SK-N-SH (cell line): ENCODE data around the gene MED27. TPM values are rescaled to one million over a fixed set of nuclear protein-coding genes. Genes with fewer than 3 reads are reported as not detected.

Experiments
- CTCF ChIA-PET: fragments of 300-600, 350-600 bp; formaldehyde crosslinking; extraction: SDS; loops from one replicate; lab custom pipeline; 2021; lab: Yijun Ruan, JAX
- POLR2A ChIA-PET: fragments of 350-600 bp; sonication (Branson Sonifier 250); formaldehyde crosslinking; extraction: SDS; loops from one replicate; lab custom pipeline; 2020; ENCODE audit warnings: antibody characterized with exemption, inconsistent platforms; lab: Yijun Ruan, JAX
- DNase-seq: peaks from one replicate; pipeline ENCODE4 v3.0.0; 2012
- H2AFZ ChIP-seq: fragments of 200-600 bp; sonication (generic); 2 replicates; pipeline ENCODE4 v1.8.1; 2016; ENCODE audit warnings: antibody characterized with exemption, mild to moderate bottlenecking, low read depth
- H3F3A ChIP-seq: fragments of 200-600 bp; sonication (generic); replicated peaks from 2 replicates; pipeline ENCODE3; 2016; ENCODE audit warnings: antibody characterized with exemption, mild to moderate bottlenecking; ENCODE audit not compliant: insufficient read depth
- H3K27ac ChIP-seq, 2 experiments: fragments of 200-500 bp in 1 of 2; fragments of 200-600 bp in 1 of 2; sonication (Bioruptor generic) in 1 of 2; sonication (generic), shearing (Covaris generic) in 1 of 2; 2 replicates each; pipeline versions ENCODE4 v1.5.1 to v1.6.1; 2014 to 2016; ENCODE audit warnings: low read depth in 2 of 2, inconsistent platforms in 1 of 2, low read length in 1 of 2, mild to moderate bottlenecking in 1 of 2, mixed read lengths in 1 of 2
- H3K27me3 ChIP-seq: fragments of 200-600 bp; sonication (generic), shearing (Covaris generic); 2 replicates; pipeline ENCODE4 v1.6.1; 2016; ENCODE audit warnings: mixed run types; ENCODE audit not compliant: insufficient read depth
- H3K36me3 ChIP-seq, 2 experiments: fragments of 200-500 bp in 1 of 2; fragments of 200-600 bp in 1 of 2; sonication (Bioruptor generic) in 1 of 2; sonication (generic) in 1 of 2; replicated peaks in 1 of 2; 2 replicates each; pipeline versions ENCODE3 to v1.5.1; 2014 to 2016; ENCODE audit warnings: low read length in 1 of 2, mild to moderate bottlenecking in 1 of 2; ENCODE audit not compliant: insufficient read depth in 2 of 2, control insufficient read depth in 1 of 2
- H3K4me1 ChIP-seq, 2 experiments: fragments of 200-500 bp in 1 of 2; fragments of 200-600 bp in 1 of 2; sonication (Bioruptor generic) in 1 of 2; sonication (generic), shearing (Covaris generic) in 1 of 2; 2 replicates each; pipeline versions ENCODE4 v1.5.1 to v1.6.1; 2014 to 2016; ENCODE audit warnings: low read depth in 1 of 2, low read length in 1 of 2, mixed run types in 1 of 2; ENCODE audit not compliant: insufficient read depth in 2 of 2, control insufficient read depth in 1 of 2
- H3K4me2 ChIP-seq: fragments of 200-600 bp; sonication (generic), shearing (Covaris generic); 2 replicates; pipeline ENCODE4 v1.6.1; 2017; ENCODE audit warnings: mixed run types
- H3K4me3 ChIP-seq, 2 experiments: fragments of 200-500 bp in 1 of 2; fragments of 200-600 bp in 1 of 2; sonication (Bioruptor generic) in 1 of 2; sonication (generic), shearing (Covaris generic) in 1 of 2; 2 replicates each; pipeline versions ENCODE4 v1.5.1 to v1.8.1; 2014 to 2016; ENCODE audit warnings: low read depth in 2 of 2, inconsistent platforms in 1 of 2, low read length in 1 of 2, mild to moderate bottlenecking in 1 of 2, mixed read lengths in 1 of 2, moderate library complexity in 1 of 2
- H3K79me2 ChIP-seq: fragments of 200-600 bp; sonication (generic); 2 replicates; pipeline ENCODE4 v1.8.1; 2017; ENCODE audit warnings: mild to moderate bottlenecking; ENCODE audit not compliant: insufficient read depth
- H3K9ac ChIP-seq: fragments of 200-600 bp; sonication (generic); 2 replicates; pipeline ENCODE4 v1.6.1; 2017; ENCODE audit warnings: mixed run types
- H3K9me2 ChIP-seq: fragments of 200-600 bp; sonication (generic); 2 replicates; pipeline ENCODE4 v1.6.1; 2017; ENCODE audit warnings: mixed run types
- H3K9me3 ChIP-seq: fragments of 200-600 bp; sonication (generic); 2 replicates; pipeline ENCODE4 v1.6.1; 2017; ENCODE audit warnings: mixed run types, mild to moderate bottlenecking, moderate library complexity
- H4K20me1 ChIP-seq: fragments of 200-600 bp; sonication (generic); 2 replicates; pipeline ENCODE4 v1.6.1; 2017; ENCODE audit warnings: mild to moderate bottlenecking, mixed run types; ENCODE audit not compliant: insufficient read depth
- ELF1 ChIP-seq: IDR thresholded peaks from 2 replicates; pipeline ENCODE4 v1.4.0; 2012
- FOSL2 ChIP-seq: IDR thresholded peaks from 2 replicates; pipeline ENCODE4 v1.4.0; 2012; ENCODE audit warnings: low read depth, mild to moderate bottlenecking, moderate library complexity, borderline replicate concordance
- FOXJ3 ChIP-seq: sonication (generic); formaldehyde crosslinking; IDR thresholded peaks from 2 replicates; pipeline ENCODE4 v1.5.1; 2020; ENCODE audit warnings: mild to moderate bottlenecking, missing genetic modification reagents
- FOXM1 ChIP-seq: IDR thresholded peaks from 2 replicates; pipeline ENCODE4 v1.4.0; 2012; ENCODE audit warnings: low read depth, mild to moderate bottlenecking
- IRF3 ChIP-seq: fragments of 150-350 bp; IDR thresholded peaks from 2 replicates; pipeline ENCODE4 v1.6.1; 2016; ENCODE audit warnings: mild to moderate bottlenecking, low read depth, low read length
- MEF2A ChIP-seq: IDR thresholded peaks from 2 replicates; pipeline ENCODE4 v1.4.0; 2012; ENCODE audit warnings: low read depth, borderline replicate concordance
- NRF1 ChIP-seq: IDR thresholded peaks from 2 replicates; pipeline ENCODE4 v1.6.1; 2012; ENCODE audit warnings: low read depth, mild to moderate bottlenecking, low read length
- PBX3 ChIP-seq: IDR thresholded peaks from 2 replicates; pipeline ENCODE4; 2012
- RFX5 ChIP-seq: IDR thresholded peaks from 2 replicates; pipeline ENCODE4 v1.6.1; 2012; ENCODE audit warnings: mild to moderate bottlenecking, improper control_type of control experiment, low read length
- SMC3 ChIP-seq: IDR thresholded peaks from 2 replicates; pipeline ENCODE4 v1.6.1; 2012; ENCODE audit warnings: low read depth, low read length, improper control_type of control experiment
- TEAD4 ChIP-seq: IDR thresholded peaks from 2 replicates; pipeline ENCODE4 v1.4.0; 2012; ENCODE audit warnings: mild to moderate bottlenecking, borderline replicate concordance; ENCODE audit not compliant: insufficient read depth
- ZBTB33 ChIP-seq: IDR thresholded peaks from 2 replicates; pipeline ENCODE4 v1.4.0; 2012; ENCODE audit warnings: low read depth, borderline replicate concordance
- WGBS: methylation state at CpG from one replicate; pipeline ENCODE4 v1.1.6; 2017; ENCODE audit warnings: low lambda C conversion rate; 5-methylcytosine and 5-hydroxymethylcytosine counted together
- polyA plus RNA-seq, 3 experiments: library from polyadenylated mRNA; depleted of rRNA; stranded (reverse); fragments of >200 nt; gene quantifications; 2 replicates each; pipeline ENCODE4 v1.2.3, GENCODE V29; 2012

The MED27 gene
- polyA plus RNA-seq, 1 of the 3 experiments (the other 2 are of a cell fraction) = 35.0 TPM

- 96% methylated on average over 10 of the region's 13 CpGs for WGBS
- CTCF ChIA-PET = interaction anchor here (0.9 to 1.9 kb wide), 4 partner anchors 11 to 362 kb away, joined by 3 to 8 read pairs (median 6); no protein-coding TSS in a partner anchor
- POLR2A ChIA-PET = no interaction called here
Measured at GRCh38 chr9:131873891-131874440, 205.7 kb downstream of the MED27 start.

GRCh38 chr9:131873335-131873734 lies 206.3 kb downstream of the MED27 start:
- H3K9me2 ChIP-seq = no peaks in the 10 kb centered on the region
- no peak overlapping the region for H3K27ac ChIP-seq
- no peak overlapping the region for H2AFZ ChIP-seq
- H3K79me2 ChIP-seq = no peaks in the 10 kb centered on the region
- DNase-seq = no peak
- ChIA-PET POLR2A (no interaction called here), CTCF (interaction anchor here (0.7 to 1.9 kb wide), 6 partner anchors 10 to 363 kb away, joined by 3 to 8 read pairs (median 4); no protein-coding TSS in a partner anchor)
- H3K9ac ChIP-seq = no peak overlapping the region
- no peaks in the 10 kb centered on the region for H3F3A ChIP-seq
- H3K4me1 ChIP-seq = peaks cover 0 to 21% of the 10 kb centered on the region in 2 experiments; a peak in 2 of 4 replicates
- no peak overlapping the region for H3K4me3 ChIP-seq
- no peak for TF ChIP-seq NRF1
- no peak for TF ChIP-seq IRF3
- no peak for TF ChIP-seq ELF1
- no peaks in the 10 kb centered on the region for H3K27me3 ChIP-seq
- H3K4me2 ChIP-seq = no peak overlapping the region
- 96% methylated on average over 9 of the region's 9 CpGs for WGBS
- H3K36me3 ChIP-seq = no peaks in the 10 kb centered on the region
- H3K9me3 ChIP-seq = no peaks in the 10 kb centered on the region
- H4K20me1 ChIP-seq = peaks cover 4% of the 10 kb centered on the region; the same call in 1 of the 2 replicates

More at GRCh38 chr9:131873891-131874440, 205.7 kb downstream of the MED27 start:
- Histone ChIP-seq H3K36me3 (no peaks in the 10 kb centered on the region), H3K4me1 (peaks cover 0 to 17% of the 10 kb centered on the region in 2 experiments; a peak in 2 of 4 replicates), H3K79me2 (no peaks in the 10 kb centered on the region), H3K27ac (no peak overlapping the region), H3K9me3 (no peaks in the 10 kb centered on the region), H3K4me2 (no peak overlapping the region), H2AFZ (no peak overlapping the region), H4K20me1 (peaks cover 4% of the 10 kb centered on the region; the same call in 1 of the 2 replicates), H3F3A (no peaks in the 10 kb centered on the region), H3K27me3 (no peaks in the 10 kb centered on the region), H3K9ac (no peak overlapping the region), H3K9me2 (no peaks in the 10 kb centered on the region), H3K4me3 (no peak overlapping the region)
- no peak for TF ChIP-seq PBX3
- TF ChIP-seq ZBTB33 = no peak
- no peak for TF ChIP-seq FOXM1
- no peak for TF ChIP-seq FOXJ3
- no peak for TF ChIP-seq MEF2A
- TF ChIP-seq ELF1 = no peak
- no peak for TF ChIP-seq TEAD4
- no peak for TF ChIP-seq FOSL2
- TF ChIP-seq SMC3 = no peak
- TF ChIP-seq RFX5 = no peak
- DNase-seq = no peak
